ENCODE results near the gene ARMH1. TPM values are rescaled to one million over a fixed set of nuclear protein-coding genes. Genes with fewer than 3 reads are reported as not detected.

The ARMH1 gene
- total and polyA plus RNA-seq, 2 experiments from 2014 or later, result 3.1 to 6.3 TPM

Small RNA genes within 50 kb of the gene (small RNA-seq; reads per million reads assigned to genes)
- gene RNU5D-1 (1.9 reads per million, percentile 86 among the genes with 10 or more reads in this experiment), gene RNU5F-1 (1.0 reads per million, percentile 72 among the genes with 10 or more reads in this experiment)

Other genes with a start within 250 kb of the ARMH1 start
- 6.9 and 11.7 TPM in 2 replicates for gene TMEM53, start 233 bp upstream of the ARMH1 start, total RNA-seq
- 27.5 and 37.4 TPM in 2 replicates for gene TMEM53, start 233 bp upstream of the ARMH1 start, polyA plus RNA-seq
- not detected in 2 replicates for gene RNU5D-1, start 56.5 kb downstream of the ARMH1 start, total RNA-seq
- gene RNU5D-1, start 56.5 kb downstream of the ARMH1 start, polyA plus RNA-seq, result not detected in 2 replicates
- 4.1 and 5.8 TPM in 2 replicates for gene KIF2C, start 65.1 kb downstream of the ARMH1 start, total RNA-seq
- 6.7 and 8.8 TPM in 2 replicates for gene KIF2C, start 65.1 kb downstream of the ARMH1 start, polyA plus RNA-seq
- 2,179 and 2,550 TPM in 2 replicates for gene RPS8, start 100.8 kb downstream of the ARMH1 start, total RNA-seq
- gene RPS8, start 100.8 kb downstream of the ARMH1 start, polyA plus RNA-seq, result 481 and 503 TPM in 2 replicates
- gene BEST4, start 113.5 kb downstream of the ARMH1 start, total RNA-seq, result 0.72 and 0.83 TPM in 2 replicates
- 0.48 and 2.2 TPM in 2 replicates for gene BEST4, start 113.5 kb downstream of the ARMH1 start, polyA plus RNA-seq
- 8.9 and 18.2 TPM in 2 replicates for gene PLK3, start 125.7 kb downstream of the ARMH1 start, total RNA-seq
- gene PLK3, start 125.7 kb downstream of the ARMH1 start, polyA plus RNA-seq, result 38.7 and 40.1 TPM in 2 replicates
- 0.30 and 1.6 TPM in 2 replicates for gene DYNLT4, start 132.6 kb downstream of the ARMH1 start, total RNA-seq
- gene DYNLT4, start 132.6 kb downstream of the ARMH1 start, polyA plus RNA-seq, result 2.2 and 3.0 TPM in 2 replicates
- gene BTBD19, start 133.8 kb downstream of the ARMH1 start, total RNA-seq, result 4.8 and 5.5 TPM in 2 replicates
- 16.8 and 20.6 TPM in 2 replicates for gene BTBD19, start 133.8 kb downstream of the ARMH1 start, polyA plus RNA-seq
- 0.43 and 0.56 TPM in 2 replicates for gene PTCH2, start 168.5 kb downstream of the ARMH1 start, total RNA-seq
- 1.3 and 2.5 TPM in 2 replicates for gene PTCH2, start 168.5 kb downstream of the ARMH1 start, polyA plus RNA-seq

All from hepatocyte (in vitro differentiated cells).